GM23338 (cell line): ENCODE results near the gene RPTOR. TPM values are rescaled to one million over a fixed set of nuclear protein-coding genes. Genes with fewer than 3 reads are reported as not detected.

Experiments
- ATAC-seq: fragments of 200-7000 bp; cut with Tn5 transposase; 3 replicates; pipeline ENCODE4 v1.9.1; 2020
- DNase-seq: peaks from one replicate; pipeline ENCODE4 v3.0.0-alpha.2; 2015; ENCODE audit warnings: low spot score
- H2AFZ ChIP-seq: fragments of 200-600 bp; sonication (generic); 2 replicates; pipeline ENCODE4 v1.8.0; 2016; ENCODE audit warnings: antibody characterized with exemption, mild to moderate bottlenecking, moderate library complexity
- H3F3A ChIP-seq: fragments of 200-600 bp; sonication (generic); replicated peaks from 2 replicates; pipeline ENCODE4 v1.8.0; 2017; ENCODE audit warnings: antibody characterized with exemption, mixed run types, low read depth
- H3K27ac ChIP-seq: fragments of 200-600 bp; sonication (generic); 2 replicates; pipeline ENCODE4 v1.6.1; 2016; ENCODE audit warnings: low read depth
- H3K27me3 ChIP-seq: fragments of 200-600 bp; sonication (generic); 2 replicates; pipeline ENCODE4 v1.8.0; 2016; ENCODE audit warnings: mild to moderate bottlenecking, mixed run types, moderate library complexity; ENCODE audit not compliant: insufficient read depth
- H3K36me3 ChIP-seq: fragments of 200-600 bp; sonication (generic); 2 replicates; pipeline ENCODE4 v1.8.0; 2016; ENCODE audit warnings: mild to moderate bottlenecking; ENCODE audit not compliant: insufficient read depth
- H3K4me1 ChIP-seq: fragments of 200-600 bp; sonication (generic); 2 replicates; pipeline ENCODE4 v1.8.0; 2016; ENCODE audit warnings: mild to moderate bottlenecking, moderate library complexity; ENCODE audit not compliant: insufficient read depth
- H3K4me2 ChIP-seq: fragments of 200-600 bp; sonication (generic); 2 replicates; pipeline ENCODE4 v1.7.1; 2017; ENCODE audit warnings: mixed run types
- H3K4me3 ChIP-seq: fragments of 200-600 bp; sonication (generic); 2 replicates; pipeline ENCODE4 v1.6.1; 2016; ENCODE audit warnings: mixed run types
- H3K79me2 ChIP-seq: fragments of 200-600 bp; sonication (generic); replicated peaks from 2 replicates; pipeline ENCODE4 v1.8.0; 2017; ENCODE audit warnings: mild to moderate bottlenecking; ENCODE audit not compliant: insufficient read depth
- H3K9me2 ChIP-seq: fragments of 200-600 bp; sonication (generic); 2 replicates; pipeline ENCODE4 v1.8.0; 2017; ENCODE audit not compliant: insufficient read depth
- H4K20me1 ChIP-seq: fragments of 200-600 bp; sonication (generic); replicated peaks from 2 replicates; pipeline ENCODE4 v1.8.0; 2017; ENCODE audit warnings: mild to moderate bottlenecking; ENCODE audit not compliant: insufficient read depth
- H3K27ac Mint-ChIP-seq: 2 replicates; pipeline ENCODE4 v1.8.0; 2020; ENCODE audit warnings: inconsistent platforms, mild to moderate bottlenecking, moderate library complexity, mixed read lengths
- H3K27me3 Mint-ChIP-seq: 3 replicates; pipeline ENCODE4 v1.8.0; 2022; ENCODE audit warnings: low read depth, mild to moderate bottlenecking, moderate library complexity, mixed read lengths, inconsistent platforms; ENCODE audit not compliant: insufficient read depth, poor library complexity
- H3K36me3 Mint-ChIP-seq: 3 replicates; pipeline ENCODE4 v1.8.0; 2021; ENCODE audit warnings: low read depth, mild to moderate bottlenecking, inconsistent platforms, moderate library complexity, mixed read lengths
- H3K4me1 Mint-ChIP-seq: 3 replicates; pipeline ENCODE4 v1.8.0; 2020; ENCODE audit warnings: mild to moderate bottlenecking, inconsistent platforms, mixed read lengths
- H3K4me3 Mint-ChIP-seq: 3 replicates; pipeline ENCODE4 v1.8.0; 2021; ENCODE audit warnings: moderate library complexity, mild to moderate bottlenecking, inconsistent platforms, mixed read lengths
- H3K9me3 Mint-ChIP-seq: 3 replicates; pipeline ENCODE4 v1.8.0; 2020; ENCODE audit warnings: moderate library complexity, mild to moderate bottlenecking, inconsistent platforms, mixed read lengths
- CREB1 ChIP-seq: fragments of 250-450 bp; sonication (Bioruptor Pico); IDR thresholded peaks from 2 replicates; pipeline ENCODE4 v1.5.0; 2020; ENCODE audit warnings: low read depth, mild to moderate bottlenecking, moderate library complexity
- CTCF ChIP-seq, 2 experiments: fragments of 200-600 bp in 1 of 2; sonication (generic) in 1 of 2; conservative IDR thresholded peaks; 2 replicates each; pipeline versions ENCODE4 v1.5.1 to v1.6.1; 2016 to 2017; ENCODE audit warnings: antibody characterized with exemption in 2 of 2, low read depth in 2 of 2, mild to moderate bottlenecking in 2 of 2, moderate library complexity in 1 of 2
- EZH2 ChIP-seq: fragments of 200-600 bp; sonication (generic); IDR thresholded peaks from one replicate; pipeline ENCODE4 v1.8.0; 2017; ENCODE audit warnings: antibody characterized with exemption, mild to moderate bottlenecking, low read depth; ENCODE audit not compliant: unreplicated experiment
- NANOG ChIP-seq: IDR thresholded peaks from 2 replicates; pipeline ENCODE4 v1.6.1; 2016; ENCODE audit warnings: antibody characterized with exemption, borderline replicate concordance
- POLR2AphosphoS5 ChIP-seq: IDR thresholded peaks from 2 replicates; pipeline ENCODE4 v1.6.1; 2016; ENCODE audit warnings: antibody characterized with exemption, low read depth
- REST ChIP-seq: IDR thresholded peaks from one replicate; pipeline ENCODE4 v1.6.1; 2018; ENCODE audit warnings: antibody characterized with exemption; ENCODE audit not compliant: unreplicated experiment
- STAT1 ChIP-seq: IDR thresholded peaks from one replicate; pipeline ENCODE4 v1.6.1; 2016; ENCODE audit warnings: antibody characterized with exemption; ENCODE audit not compliant: unreplicated experiment
- ZNF331 ChIP-seq: fragments of 250-450 bp; sonication (Bioruptor Pico); IDR thresholded peaks from 2 replicates; pipeline ENCODE4 v1.5.0; 2020; ENCODE audit warnings: low read depth, mild to moderate bottlenecking, moderate library complexity
- ZNF462 ChIP-seq: fragments of 250-450 bp; sonication (Bioruptor Pico); IDR thresholded peaks from 2 replicates; pipeline ENCODE4 v1.5.0; 2020; ENCODE audit warnings: mild to moderate bottlenecking, moderate library complexity
- polyA plus RNA-seq: library from polyadenylated mRNA; unstranded; fragments of >200 nt; fragmentation: Nextera tagmentation; extraction: Ambion mirVana; gene quantifications from 2 replicates; pipeline ENCODE4 v1.2.1, GENCODE V29; 2016
- total RNA-seq: library from RNA; depleted of rRNA; stranded (reverse); fragments of >200 nt; shearing (Covaris generic); gene quantifications from 2 replicates; pipeline ENCODE4 v1.2.3, GENCODE V29; 2014
- TF ChIP-seq, protein P1 (sequence below): IDR thresholded peaks from 2 replicates; pipeline ENCODE4 v1.6.1; 2016; ENCODE audit warnings: antibody characterized with exemption

RPTOR gene
- total and polyA plus RNA-seq, 2 experiments from 2014 or later, result 9.5 to 38.0 TPM

- Mint-ChIP-seq H3K27ac (no peak overlapping the region), H3K36me3 (no peaks in the 10 kb centered on the region; the same call in 2 of the 3 replicates), H3K4me1 (peaks cover 11% of the 10 kb centered on the region; the same call in 2 of the 3 replicates), H3K9me3 (no peaks in the 10 kb centered on the region; the same call in 2 of the 3 replicates), H3K4me3 (no peak overlapping the region), H3K27me3 (peaks cover 11% of the 10 kb centered on the region)
- Histone ChIP-seq H3K4me1 (no peaks in the 10 kb centered on the region), H2AFZ (no peak overlapping the region), H3K79me2 (no peaks in the 10 kb centered on the region), H4K20me1 (no peaks in the 10 kb centered on the region), H3K27ac (no peak overlapping the region), H3F3A (no peaks in the 10 kb centered on the region), H3K4me2 (no peak overlapping the region), H3K36me3 (no peaks in the 10 kb centered on the region), H3K9me2 (no peaks in the 10 kb centered on the region), H3K4me3 (no peak overlapping the region), H3K27me3 (no peaks in the 10 kb centered on the region)
- TF ChIP-seq, protein P1, sequence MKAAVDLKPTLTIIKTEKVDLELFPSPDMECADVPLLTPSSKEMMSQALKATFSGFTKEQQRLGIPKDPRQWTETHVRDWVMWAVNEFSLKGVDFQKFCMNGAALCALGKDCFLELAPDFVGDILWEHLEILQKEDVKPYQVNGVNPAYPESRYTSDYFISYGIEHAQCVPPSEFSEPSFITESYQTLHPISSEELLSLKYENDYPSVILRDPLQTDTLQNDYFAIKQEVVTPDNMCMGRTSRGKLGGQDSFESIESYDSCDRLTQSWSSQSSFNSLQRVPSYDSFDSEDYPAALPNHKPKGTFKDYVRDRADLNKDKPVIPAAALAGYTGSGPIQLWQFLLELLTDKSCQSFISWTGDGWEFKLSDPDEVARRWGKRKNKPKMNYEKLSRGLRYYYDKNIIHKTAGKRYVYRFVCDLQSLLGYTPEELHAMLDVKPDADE, result no peak
- no peak for TF ChIP-seq EZH2
- no peak for TF ChIP-seq REST
- TF ChIP-seq ZNF331 (CRISPR knock-in tag), result no peak
- TF ChIP-seq CTCF (conservative IDR thresholded peaks at IDR 0.05; ENCODE audit: low read depth in 2 of 2), result no peak
- TF ChIP-seq CREB1, result no peak
- no peak for TF ChIP-seq ZNF462 (CRISPR knock-in tag)
- TF ChIP-seq POLR2AphosphoS5, result no peak
- no peak for TF ChIP-seq NANOG
- TF ChIP-seq STAT1, result no peak
- DNase-seq, result no peak
- ATAC-seq, result no peak
Measured at GRCh38 chr17:80983545-80983944, 438.9 kb downstream of the RPTOR start.
